Spleen (tissue), 7 donors: Measurements from ENCODE around the gene RBFA.

Experiments used
- POLR2A ChIP-seq, 3 donors: fragments of 450-650 bp; IDR thresholded peaks; one replicate each; pipeline ENCODE4 v1.5.1; 2017; ENCODE audit warnings: antibody characterized with exemption in 3 of 3, mild to moderate bottlenecking in 1 of 3
- POLR2AphosphoS5 ChIP-seq, 3 donors: sonication (generic); formaldehyde crosslinking; IDR thresholded peaks; one replicate each; pipeline ENCODE4 v1.5.1; 2017; ENCODE audit warnings: antibody characterized with exemption in 3 of 3
- TF ChIP-seq, protein P1 (sequence below), 11 experiments: fragments of 200-600 bp in 7 of 11; fragments of 450-650 bp in 4 of 11; sonication (generic) in 4 of 11; IDR thresholded peaks in 8 of 11; conservative IDR thresholded peaks in 3 of 11; 1 replicate in 7 of 11; 2 replicates in 4 of 11; pipeline versions ENCODE4 v1.4.0 to v1.8.0; 2016 to 2021; ENCODE audit warnings: antibody characterized with exemption in 11 of 11, inconsistent platforms in 4 of 11, mild to moderate bottlenecking in 1 of 11
- donor health status: DM: no; HTN: no; CAD: no; lungs with moderate emphysema.
- donor health status: DM: no; HTN: no; CAD: no.
- donor health status: DM: no; HTN: no; CAD: no.

- TF ChIP-seq POLR2AphosphoS5 (IDR thresholded peaks at IDR 0.05) (no peak), POLR2A (IDR thresholded peaks at IDR 0.05) (no peak)
- TF ChIP-seq, protein P1, sequence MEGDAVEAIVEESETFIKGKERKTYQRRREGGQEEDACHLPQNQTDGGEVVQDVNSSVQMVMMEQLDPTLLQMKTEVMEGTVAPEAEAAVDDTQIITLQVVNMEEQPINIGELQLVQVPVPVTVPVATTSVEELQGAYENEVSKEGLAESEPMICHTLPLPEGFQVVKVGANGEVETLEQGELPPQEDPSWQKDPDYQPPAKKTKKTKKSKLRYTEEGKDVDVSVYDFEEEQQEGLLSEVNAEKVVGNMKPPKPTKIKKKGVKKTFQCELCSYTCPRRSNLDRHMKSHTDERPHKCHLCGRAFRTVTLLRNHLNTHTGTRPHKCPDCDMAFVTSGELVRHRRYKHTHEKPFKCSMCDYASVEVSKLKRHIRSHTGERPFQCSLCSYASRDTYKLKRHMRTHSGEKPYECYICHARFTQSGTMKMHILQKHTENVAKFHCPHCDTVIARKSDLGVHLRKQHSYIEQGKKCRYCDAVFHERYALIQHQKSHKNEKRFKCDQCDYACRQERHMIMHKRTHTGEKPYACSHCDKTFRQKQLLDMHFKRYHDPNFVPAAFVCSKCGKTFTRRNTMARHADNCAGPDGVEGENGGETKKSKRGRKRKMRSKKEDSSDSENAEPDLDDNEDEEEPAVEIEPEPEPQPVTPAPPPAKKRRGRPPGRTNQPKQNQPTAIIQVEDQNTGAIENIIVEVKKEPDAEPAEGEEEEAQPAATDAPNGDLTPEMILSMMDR (IDR thresholded peaks at IDR 0.05 in 8 of 11, conservative IDR thresholded peaks at IDR 0.05 in 3 of 11) = no peak
These were observed 3.8 kb downstream of the RBFA start for GRCh38 chr18:80037869-80038630.
